HG02571 (cell line): Measurements from ENCODE around the gene SKIC8.
"Not testable (repeated sequence)": the region's sequence is repeated elsewhere in the genome, so short reads cannot be mapped to it uniquely, and the experiment has no call there.

ENCODE experiments used
- ATAC-seq: cut with Tn5 transposase; IDR thresholded peaks from one replicate; pipeline ENCODE4 v1.9.1; 2021; ENCODE audit warnings: mild to moderate bottlenecking, moderate library complexity; ENCODE audit not compliant: unreplicated experiment

SKIC8 gene

DNA sequence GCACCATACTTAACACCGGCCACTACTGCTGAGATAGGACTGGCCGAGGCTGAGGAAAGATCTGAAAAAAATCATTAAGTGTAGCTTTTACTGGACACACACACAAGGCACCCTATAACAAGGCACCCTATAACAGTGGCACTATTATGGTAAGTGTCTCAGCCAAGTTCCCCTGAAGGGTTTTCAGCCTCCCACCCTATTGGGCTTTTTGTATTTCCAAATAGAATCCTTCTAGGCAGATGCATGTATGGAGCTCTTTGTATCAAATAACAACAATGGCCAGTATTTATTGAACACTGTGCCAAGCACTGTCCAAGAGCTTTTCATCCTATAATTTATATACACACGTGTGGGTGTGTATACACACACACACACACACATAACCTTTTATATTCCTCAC, 41.7 kb downstream of the SKIC8 start:
- ATAC-seq = no peak

DNA sequence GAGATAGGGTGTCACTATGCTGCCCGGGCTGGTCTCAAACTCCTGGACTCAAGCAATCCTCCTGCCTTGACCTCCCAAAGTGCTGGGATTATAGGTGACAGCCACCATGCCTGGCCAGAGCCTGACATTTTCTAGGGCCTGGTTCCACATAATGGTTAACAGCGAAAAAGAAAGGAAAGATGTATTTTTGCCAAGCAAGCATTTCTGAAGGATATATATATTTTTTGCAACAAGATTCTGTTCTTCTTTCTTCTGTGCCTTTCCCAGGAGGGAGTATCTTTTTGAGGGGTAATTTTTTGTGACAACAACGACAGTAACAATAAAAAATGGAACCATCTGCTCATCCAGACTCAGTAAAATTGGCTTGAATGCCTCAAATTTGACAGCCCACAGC, 43.4 kb downstream of the SKIC8 start:
- no peak for ATAC-seq

DNA sequence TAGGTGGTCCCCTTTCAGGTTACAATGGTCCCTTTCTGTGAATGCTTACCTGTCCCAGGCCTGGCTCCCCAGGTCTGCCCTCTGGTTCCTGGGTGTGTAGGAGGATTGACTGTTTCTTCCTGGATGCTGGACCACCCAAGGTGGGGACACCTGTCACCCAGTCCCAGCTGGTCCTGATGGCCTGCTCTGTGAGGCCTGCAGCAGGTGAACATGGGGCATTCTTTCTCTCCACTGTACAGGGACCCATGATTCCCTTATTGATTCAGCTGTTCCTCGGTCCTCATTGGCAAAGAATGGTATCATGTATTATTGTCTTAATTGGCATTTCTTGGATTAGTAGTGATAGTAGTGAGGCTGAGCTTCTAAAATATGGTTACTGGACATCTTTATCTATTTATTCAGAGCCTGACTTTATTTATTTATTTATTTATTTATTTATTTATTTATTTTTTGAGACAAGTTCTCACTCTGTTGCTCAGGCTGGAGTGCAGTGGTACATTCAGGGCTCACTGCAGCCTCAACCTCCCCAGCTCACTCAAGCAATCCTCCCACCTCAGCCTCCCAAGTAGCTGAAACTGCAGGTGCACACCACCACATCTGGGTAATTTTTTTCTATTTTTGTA, 43.9 kb downstream of the SKIC8 start:
- no peak for ATAC-seq

DNA sequence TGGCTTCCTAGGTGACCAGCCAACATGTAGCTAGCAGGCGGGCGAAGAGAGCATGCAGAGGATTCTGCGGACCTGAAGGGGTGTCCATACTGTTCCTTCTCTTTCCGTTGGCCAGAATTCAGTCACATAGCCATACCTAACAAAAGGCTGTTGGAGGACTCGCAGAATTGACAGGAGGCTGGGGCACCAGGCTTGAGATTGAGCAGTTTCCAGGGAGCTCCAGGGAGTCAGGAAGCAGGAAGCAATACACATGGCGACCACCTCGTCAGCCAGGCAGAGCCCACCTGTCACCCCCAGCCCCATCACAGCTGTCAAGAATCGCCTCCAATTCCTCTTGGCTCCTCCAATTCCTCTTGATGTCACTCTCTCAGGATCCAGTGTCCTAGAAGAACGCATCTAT, 48.3 kb downstream of the SKIC8 start:
- ATAC-seq = no peak

DNA sequence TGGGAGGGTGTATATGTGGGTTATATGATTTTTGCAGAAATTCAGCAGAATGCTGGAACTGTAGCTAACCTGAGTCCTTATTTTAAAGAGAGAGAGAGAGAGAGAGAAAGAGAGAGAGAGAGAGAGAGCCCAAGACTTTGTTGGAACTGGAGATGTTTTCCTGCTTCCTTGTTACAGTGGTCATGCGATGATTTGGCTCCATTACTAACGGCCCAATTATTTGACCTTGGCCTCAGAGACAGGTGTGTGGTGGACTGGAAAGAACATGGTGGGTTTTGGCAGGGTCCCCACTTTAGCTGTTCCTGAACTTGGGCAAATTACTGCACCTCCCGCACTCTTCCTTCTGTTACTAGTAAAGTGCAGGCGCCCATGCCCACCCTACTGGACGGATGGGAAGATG, 50.3 kb downstream of the SKIC8 start:
- no peak for ATAC-seq

DNA sequence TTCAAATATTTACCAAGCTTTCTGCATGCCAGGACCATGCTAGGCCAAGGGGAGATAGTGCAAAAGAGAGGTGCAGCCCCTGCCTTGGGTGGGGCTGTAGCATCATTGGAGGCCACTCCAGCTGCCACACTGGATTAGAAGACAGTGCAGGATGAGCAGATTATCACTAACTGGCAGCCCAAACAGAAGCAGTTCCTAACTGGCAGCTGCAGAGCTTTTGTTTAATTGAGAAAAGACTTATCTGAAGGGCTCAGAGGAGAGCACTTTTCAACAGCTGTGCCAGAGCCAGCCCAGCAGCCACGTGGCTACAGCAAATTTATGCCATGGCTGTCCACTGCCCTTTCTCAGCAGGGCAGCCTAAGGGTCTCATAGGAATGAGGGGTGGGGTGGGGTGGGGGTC, 51.5 kb downstream of the SKIC8 start:
- ATAC-seq = no peak

DNA sequence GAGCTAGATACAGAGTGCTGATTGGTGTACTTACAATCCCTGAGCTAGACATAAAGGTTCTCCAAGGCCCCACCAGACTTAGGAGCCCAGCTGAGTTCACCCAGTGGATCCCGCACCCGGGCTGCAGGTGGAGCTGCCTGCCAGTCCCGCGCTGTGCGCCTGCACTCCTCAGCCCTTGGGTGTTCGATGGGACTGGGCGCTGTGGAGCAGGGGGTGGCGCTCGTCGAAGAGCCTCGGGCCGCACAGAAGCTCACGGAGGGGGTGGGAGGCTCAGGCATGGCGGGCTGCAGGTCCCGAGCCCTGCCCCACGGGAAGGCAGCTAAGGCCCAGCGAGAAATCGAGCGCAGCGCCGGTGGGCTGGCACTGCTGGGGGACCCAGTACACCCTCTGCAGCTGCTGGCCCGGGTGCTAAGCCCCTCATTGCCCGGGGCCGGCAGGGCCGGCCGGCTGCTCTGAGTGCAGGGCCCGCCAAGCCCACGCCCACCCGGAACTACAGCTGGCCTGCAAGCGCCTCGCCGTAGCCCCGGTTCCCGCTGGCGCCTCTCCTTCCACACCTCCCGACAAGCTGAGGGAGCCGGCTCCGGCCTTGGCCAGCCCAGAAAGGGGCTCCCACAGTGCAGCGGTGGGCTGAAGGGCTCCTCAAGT, 53.3 kb downstream of the SKIC8 start:
- not testable (repeated sequence) for ATAC-seq

DNA sequence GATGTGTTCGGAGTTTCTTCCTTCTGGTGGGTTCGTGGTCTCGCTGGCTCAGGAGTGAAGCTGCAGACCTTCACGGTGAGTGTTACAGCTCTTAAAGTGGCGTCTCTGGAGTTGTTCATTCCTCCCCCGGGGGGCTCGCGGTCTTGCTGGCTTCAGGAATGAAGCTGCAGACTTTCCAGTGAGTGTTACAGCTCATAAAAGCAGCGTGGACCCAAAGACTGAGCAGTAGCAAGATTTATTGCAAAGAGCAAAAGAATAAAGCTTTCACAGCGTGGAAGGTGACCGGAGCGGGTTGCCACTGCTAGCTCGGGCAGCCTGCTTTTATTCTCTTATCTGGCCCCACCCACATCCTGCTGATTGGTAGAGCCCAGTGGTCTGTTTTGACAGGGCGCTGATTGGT, 54.0 kb downstream of the SKIC8 start:
- ATAC-seq = not testable (repeated sequence)

DNA sequence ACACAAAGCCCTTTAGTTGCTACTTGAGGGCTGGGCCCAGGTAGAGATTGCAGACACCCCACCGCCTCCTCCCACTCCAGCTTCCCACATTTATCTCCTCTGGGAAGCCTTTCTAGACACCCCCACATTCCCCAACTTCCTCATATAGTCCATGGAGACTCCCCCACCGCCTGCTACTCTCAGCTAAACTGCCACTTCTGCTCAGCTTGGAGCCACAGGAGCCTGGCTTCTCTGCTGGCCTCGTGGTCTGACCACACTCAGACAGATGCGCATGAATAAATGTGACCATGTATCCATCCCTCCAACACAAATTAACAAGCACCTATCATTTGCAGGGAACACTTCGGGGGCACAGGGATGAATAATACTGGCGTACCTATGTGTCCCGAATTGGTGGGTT, 54.5 kb downstream of the SKIC8 start:
- ATAC-seq = no peak

DNA sequence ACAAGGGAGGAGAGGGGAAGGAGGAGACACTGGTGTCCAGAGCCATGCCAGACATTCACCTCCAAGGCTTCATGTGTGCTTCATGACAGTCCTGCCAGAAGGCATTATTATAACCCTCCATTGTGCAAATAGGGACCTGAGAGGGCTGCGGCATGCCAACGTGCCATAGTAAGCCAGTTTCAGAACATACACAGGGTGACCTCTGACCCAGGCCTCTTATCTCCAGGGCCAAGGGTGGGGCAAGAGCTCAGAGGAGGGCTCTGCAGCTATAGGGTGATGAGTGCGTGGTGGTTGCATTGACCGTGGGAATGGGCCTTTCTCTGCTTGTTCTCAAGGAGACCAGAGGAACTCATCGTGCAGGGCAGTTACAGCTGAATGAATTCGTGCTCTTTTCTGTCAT, 55.3 kb downstream of the SKIC8 start:
- no peak for ATAC-seq

DNA sequence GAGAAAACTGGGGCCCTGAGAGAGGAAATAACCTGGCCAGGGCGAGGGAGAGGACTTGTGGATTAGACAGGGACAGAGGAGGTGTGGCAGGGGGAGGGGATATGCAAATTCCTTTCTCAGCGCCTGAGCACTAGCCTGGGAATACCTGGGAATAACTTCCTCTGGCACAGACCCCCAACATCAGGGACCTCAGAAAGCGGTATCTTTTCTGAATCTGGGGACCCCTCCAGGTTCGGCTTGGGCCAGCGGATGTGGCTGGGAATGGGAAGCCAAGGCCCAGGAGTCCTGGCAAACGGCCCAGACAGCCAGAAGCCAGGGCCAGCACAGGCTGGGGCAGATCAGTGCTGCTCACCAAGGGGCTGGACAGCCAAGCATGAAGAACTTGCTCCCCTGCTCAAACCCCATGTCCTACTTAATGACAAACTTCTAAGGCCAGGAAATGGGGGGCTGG, 55.9 kb downstream of the SKIC8 start:
- no peak for ATAC-seq

DNA sequence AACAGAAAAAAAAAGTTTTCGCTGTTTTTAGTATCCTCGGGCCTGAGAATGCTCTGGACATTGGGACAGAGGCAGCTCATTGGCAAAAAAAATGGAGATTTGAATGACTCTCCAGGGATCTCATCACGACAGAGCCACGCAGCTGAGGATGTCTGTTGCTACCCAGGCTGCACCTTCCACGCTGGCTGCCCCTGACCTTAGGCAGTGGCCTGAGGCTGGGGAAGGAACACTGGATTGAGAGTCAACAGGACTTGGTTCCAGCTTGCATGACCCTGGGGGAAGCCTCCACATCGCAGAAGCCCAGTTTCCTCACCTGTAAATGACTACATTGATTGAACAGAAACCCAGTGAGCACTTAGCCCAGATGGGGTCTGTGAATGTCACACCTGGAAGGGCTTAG, 56.4 kb downstream of the SKIC8 start:
- ATAC-seq = no peak

DNA sequence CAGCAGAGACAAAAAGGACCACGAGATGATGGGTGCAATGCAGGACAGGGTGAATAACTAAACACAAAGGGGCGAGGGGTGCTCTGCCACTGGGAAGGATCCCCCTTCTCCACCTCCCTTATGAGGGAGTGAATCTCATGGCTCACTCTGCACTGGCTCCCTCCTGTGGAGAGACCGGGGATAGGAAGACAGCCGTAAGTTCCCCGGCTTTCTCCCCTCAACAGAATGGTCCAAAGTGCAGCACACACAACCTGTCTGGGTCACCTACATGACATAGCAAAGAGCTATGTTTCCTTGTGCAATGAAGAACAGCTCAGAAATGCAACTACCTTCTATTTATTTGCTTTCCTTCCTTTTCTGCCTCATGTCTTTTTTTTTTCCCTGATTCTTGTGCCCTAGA, 57.3 kb downstream of the SKIC8 start:
- no peak for ATAC-seq

DNA sequence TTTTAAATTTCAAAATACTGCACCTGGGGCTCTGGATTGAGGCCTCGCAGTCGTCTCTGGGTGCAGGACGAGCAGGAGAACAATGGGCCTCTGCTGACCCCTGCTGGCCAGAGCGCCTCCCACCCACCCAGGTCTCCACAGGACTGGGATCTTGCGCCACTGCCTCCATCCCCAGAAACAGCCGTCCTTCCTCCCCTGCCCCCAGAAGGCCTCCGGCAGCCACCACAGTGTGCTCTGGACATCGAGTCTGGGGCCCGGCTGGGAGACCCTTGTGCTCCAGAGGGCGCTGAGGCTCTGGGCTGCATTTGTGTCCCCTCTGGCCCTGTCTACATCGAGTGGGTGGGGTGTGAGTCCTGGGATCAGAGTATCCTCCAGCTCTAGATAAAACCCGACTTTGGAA, 58.4 kb downstream of the SKIC8 start:
- ATAC-seq = no peak

DNA sequence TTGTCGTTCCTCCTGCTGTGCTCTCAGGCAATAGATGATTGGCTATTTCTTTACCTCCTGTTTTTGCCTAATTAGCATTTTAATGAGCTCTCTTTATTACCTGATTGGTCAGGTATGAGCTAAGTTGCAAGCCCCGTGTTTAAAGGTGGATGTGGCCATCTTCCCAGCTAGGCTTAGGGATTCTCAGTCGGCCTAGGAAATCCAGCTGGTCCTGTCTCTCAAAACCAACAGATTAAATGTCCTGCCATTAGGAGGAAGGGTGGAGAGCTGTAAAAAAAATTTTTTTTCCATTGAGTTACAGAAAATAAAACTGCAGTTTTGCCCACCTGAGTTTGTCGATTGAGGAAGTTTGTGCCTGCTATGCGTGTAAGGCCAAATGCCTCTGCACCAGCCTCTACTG, 59.6 kb downstream of the SKIC8 start:
- ATAC-seq = no peak

DNA sequence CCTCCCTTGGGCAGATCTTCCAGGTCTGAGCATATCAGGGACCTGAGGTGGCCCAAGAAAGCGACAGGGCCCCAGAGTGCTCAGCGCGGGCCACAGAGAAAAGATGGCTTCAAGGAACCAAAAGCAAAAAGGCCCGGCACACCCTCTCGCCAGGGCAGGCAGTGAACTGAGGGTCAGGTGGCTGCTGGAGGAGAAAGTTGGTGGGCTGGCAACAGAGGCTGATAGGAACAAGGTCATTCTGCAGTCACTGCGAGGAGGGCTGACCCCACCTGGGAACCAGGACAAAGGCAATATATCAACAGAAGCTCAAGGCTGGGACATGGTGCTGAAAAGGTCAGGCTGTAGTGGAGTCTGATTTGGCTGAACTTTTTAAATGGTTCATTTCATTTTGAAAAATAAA, 62.3 kb downstream of the SKIC8 start:
- no peak for ATAC-seq

DNA sequence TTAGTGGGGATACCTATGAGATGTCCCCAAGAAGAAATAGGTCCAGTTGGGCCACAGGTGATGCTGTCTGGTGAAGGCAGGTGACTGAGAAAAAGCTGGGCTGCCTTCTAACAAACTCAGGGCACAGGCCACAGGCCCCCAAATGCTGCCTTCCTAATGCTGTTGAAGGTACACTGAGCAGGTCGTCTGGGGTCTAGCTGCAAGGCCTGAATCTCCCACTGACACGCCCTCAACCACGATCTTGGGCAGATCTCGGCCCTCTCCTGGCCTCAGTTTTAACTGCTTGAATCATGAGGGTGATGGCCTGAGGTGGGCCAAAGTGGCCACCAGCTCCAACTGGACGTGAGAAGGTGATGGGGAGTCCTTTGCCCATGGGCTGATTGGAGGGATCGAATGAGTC, 62.9 kb downstream of the SKIC8 start:
- no peak for ATAC-seq

DNA sequence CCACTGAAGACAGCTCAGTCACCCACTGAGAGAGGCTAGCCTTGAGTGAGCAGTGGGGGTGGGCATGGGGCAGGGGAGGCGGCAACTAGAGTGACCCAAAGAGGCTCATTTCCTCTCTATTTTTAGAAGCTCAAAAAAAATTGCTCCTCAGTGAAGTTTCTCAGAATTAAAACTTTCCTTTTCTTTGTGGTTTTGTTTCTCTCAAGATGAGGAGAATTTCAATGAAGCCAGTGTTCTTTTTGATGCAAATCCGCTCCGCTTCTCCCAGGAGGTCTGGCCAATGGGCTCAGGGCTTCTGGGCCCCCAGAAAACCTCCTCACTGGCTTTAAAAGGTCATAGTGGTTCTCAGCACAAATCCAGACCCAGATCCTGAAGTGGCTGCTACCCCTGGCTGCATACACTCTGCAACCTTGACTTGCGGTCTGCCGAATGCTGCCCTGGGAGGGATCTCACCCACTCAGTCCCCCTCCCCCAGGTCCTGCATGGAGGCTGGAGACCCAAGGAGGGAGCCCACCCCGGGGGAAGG, 64.8 kb downstream of the SKIC8 start, which contains the start of gene ACSBG1:
Gene ACSBG1 (minus strand): TSS at position 51 of the 526 bp plus-strand sequence. CDS start 64 bp downstream, outside the sequence.
- no peak for ATAC-seq

DNA sequence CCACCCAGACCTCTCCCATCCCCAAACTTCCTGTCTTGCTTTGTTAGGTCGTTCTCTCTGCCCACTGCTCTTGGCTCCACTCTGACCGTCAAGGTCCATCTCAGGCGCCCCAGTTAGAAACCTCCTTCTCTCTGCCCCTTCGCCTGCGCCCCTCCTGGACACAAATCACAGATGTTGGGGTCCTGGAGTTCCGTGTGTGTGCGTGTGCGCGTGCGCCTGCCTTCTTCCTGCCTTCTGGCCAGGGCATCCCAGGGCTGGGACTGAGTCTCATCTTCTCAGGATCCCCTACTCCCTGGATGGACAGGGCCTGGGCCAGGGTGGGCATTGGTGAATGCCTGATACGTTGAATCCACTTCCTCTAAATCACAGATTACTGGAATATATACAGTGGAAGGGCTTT, 65.9 kb downstream of the SKIC8 start:
- no peak for ATAC-seq
